NCI-H345 (cell line): ENCODE data around the gene ZNF493.

ENCODE experiments used
- DNase-seq: peaks from one replicate; lab custom pipeline; 2025; lab: John Stamatoyannopoulos, UW

ZNF493 gene

DNA sequence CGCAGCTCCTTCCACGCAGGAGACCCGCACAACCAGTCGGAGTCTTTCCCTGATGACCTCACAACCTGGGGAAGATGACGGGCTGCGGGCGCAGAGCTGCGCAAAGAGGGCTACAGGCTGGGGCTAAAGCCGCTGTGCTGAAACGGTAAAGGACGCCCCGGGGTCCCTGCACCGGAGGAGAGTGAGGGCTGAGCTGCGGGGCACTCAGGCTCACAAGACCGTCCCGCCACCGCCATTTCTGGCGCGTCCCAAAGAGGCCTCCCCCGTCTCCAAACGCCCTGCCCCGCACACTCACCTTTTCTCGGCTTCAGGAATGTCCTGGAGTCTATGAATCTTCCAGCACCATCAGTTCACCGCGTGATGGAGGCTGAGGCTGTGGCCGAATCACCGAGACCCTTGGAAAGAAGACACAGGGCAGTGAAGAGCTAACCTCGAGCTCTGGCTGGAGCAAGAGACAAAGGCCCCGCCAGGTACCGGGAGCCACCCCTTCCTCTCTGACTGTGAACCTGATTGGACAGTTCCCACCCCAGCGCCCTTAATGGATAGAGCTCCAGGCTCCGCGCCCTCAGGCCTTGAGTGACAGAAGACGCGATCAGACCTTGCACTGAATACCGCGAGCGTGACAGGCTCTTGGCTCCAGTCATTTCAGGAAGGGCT, 66.6 kb downstream of the ZNF493 start:
- no peak for DNase-seq

DNA sequence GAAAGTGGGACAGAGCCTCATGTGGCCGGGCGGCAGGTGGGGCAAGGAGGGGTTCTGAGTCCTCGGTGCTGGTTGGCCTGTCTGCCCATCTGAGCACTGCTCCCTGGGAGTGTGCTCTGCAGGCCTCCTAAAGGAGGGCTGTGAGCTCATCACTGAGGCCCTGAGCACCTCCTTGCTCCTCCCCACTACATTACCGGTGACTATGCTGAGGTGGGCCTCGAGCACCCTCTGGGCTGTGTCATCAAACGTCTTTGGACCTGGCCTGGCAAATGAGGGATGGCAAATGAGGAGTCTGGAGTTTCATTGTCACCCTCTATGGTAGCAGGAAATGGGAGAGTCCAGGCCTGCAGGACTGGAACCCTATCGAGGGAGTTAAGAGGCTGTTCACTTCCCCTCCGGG, 69.7 kb downstream of the ZNF493 start:
- no peak for DNase-seq

GRCh38 chr19:21468791-21469190, 71.9 kb downstream of the ZNF493 start:
- DNase-seq: no peak

DNA sequence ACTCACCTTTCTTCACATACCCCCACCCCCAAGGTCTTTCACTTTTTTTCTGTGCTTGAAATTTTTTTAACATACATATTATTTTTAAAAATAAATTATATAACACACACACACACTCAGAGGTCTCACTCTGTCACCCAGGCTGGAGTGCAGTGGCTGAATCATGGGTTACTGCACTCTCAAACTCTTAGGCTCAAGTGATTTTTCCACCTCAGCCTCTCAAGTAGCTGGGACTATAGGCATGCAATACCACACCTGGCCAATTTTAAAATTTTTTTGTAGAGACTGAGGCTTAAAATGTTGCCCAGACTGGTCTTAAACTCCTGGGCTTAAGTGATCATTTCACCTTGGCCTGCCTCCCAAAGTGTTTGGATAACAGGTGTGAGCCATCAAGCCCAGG, 75.6 kb downstream of the ZNF493 start:
- DNase-seq: no peak

GRCh38 chr19:21474671-21475181, 77.8 kb downstream of the ZNF493 start:
- DNase-seq: no peak
